Mucosa of descending colon (tissue), 3 donors: Measurements from ENCODE around the gene PTPRN2. TPM values are rescaled to one million over a fixed set of nuclear protein-coding genes. Genes with fewer than 3 reads are reported as not detected.

Experiments used
- ATAC-seq: fragments of 200-7000 bp; cut with Tn5 transposase; one replicate; pipeline ENCODE4 v1.9.1; 2020; ENCODE audit warnings: mild to moderate bottlenecking, moderate library complexity
- DNase-seq, 3 donors: peaks; one replicate each; pipeline ENCODE4 v3.0.0-alpha.2; 2020
- H3K36me3 ChIP-seq: fragments of 200-600 bp; one replicate; pipeline ENCODE4 v1.8.0; 2021; ENCODE audit warnings: low read depth, mild to moderate bottlenecking
- H3K4me1 ChIP-seq: fragments of 200-600 bp; one replicate; pipeline ENCODE4 v1.8.0; 2021; ENCODE audit warnings: low read depth, mild to moderate bottlenecking
- H3K4me3 ChIP-seq: fragments of 200-600 bp; one replicate; pipeline ENCODE4 v1.8.0; 2021; ENCODE audit warnings: mild to moderate bottlenecking
- H3K9me3 ChIP-seq: fragments of 200-600 bp; one replicate; pipeline ENCODE4 v1.8.0; 2021; ENCODE audit warnings: mild to moderate bottlenecking
- intact Hi-C, 2 donors: fragments of 100-400 bp; cut with DNase I in 1 of 2; cut with micrococcal nuclease in 1 of 2; formaldehyde crosslinking; loops; one replicate each; pipeline versions ENCODE4 v1.11.0 to v1.11.1; 2022; cut with DNase I, micrococcal nuclease
- total RNA-seq, 3 donors: library from RNA; stranded (reverse); fragmentation: NEBNext Ultra II Directional in 2 of 3; extraction: Animal tissue kit (Norgen Biotek cat#: 25700) in 2 of 3; gene quantifications; one replicate each; pipeline versions ENCODE4 v1.2.1 to v1.2.4, GENCODE V29; 2021 to 2023
- TF ChIP-seq, protein P1 (sequence below): fragments of 200-600 bp; IDR thresholded peaks from one replicate; pipeline ENCODE4 v1.8.0; 2022; ENCODE audit warnings: antibody characterized with exemption, mild to moderate bottlenecking
- donor health status: DM: no; HTN: no; CAD: no; lungs with moderate emphysema.
- donor health status: DM: no; HTN: no; CAD: no.
- donor health status: DM: no; HTN: yes; CAD: no.

Gene PTPRN2
- total RNA-seq, 3 donors from 2014 or later: 12.5 to 28.0 (median 26.2) TPM

GRCh38 chr7:158245724-158246041, 341.9 kb downstream of the PTPRN2 start:
- H3K36me3 ChIP-seq: no peaks in the 10 kb centered on the region
- no peaks in the 10 kb centered on the region for H3K4me1 ChIP-seq
- no peaks in the 10 kb centered on the region for H3K9me3 ChIP-seq
- ATAC-seq (no peak), DNase-seq (no peak)
- H3K4me3 ChIP-seq: no peak overlapping the region
- TF ChIP-seq, protein P1, sequence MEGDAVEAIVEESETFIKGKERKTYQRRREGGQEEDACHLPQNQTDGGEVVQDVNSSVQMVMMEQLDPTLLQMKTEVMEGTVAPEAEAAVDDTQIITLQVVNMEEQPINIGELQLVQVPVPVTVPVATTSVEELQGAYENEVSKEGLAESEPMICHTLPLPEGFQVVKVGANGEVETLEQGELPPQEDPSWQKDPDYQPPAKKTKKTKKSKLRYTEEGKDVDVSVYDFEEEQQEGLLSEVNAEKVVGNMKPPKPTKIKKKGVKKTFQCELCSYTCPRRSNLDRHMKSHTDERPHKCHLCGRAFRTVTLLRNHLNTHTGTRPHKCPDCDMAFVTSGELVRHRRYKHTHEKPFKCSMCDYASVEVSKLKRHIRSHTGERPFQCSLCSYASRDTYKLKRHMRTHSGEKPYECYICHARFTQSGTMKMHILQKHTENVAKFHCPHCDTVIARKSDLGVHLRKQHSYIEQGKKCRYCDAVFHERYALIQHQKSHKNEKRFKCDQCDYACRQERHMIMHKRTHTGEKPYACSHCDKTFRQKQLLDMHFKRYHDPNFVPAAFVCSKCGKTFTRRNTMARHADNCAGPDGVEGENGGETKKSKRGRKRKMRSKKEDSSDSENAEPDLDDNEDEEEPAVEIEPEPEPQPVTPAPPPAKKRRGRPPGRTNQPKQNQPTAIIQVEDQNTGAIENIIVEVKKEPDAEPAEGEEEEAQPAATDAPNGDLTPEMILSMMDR: no peak
- intact Hi-C loops: no loop called here

DNA sequence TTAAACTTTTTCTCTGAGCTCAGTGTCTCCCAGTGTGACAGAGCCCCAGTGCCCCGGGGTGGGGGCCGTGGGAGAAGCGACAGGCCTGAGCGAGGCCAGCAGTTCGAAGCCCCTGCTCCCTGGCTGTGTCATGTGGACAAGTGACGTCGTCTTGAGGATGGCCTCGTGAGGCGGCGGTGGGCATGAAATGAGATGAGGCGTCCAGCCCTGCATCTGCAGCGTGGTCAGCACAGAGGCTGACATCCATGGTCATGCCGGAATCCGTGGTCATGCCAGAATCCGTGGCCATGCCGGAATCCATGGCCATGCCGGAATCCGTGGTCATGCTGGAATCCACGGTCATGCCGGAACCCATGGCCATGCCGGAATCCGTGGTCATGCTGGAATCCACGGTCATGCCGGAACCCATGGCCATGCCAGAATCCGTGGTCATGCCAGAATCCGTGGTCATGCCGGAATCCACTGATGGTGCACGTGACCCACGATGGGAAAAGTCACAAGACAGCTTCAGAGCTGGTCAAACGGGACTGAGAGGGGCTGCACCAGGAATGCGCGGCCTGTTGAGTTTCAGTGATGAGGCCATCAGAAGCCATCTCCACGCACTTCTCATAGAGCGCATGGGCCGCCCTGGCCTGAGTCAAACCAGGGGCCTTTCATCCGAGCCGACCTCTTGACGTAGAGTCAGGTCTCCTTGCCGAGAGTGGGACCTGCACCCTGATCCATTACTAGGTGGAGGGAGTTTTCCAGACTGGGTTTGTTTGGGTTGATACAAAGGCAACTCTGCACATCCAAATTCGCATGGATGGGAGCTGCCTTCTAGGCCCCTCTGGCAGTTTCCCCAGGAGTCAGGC, 342.5 kb downstream of the PTPRN2 start:
- no peaks in the 10 kb centered on the region for H3K9me3 ChIP-seq
- no peak for ATAC-seq
- no peaks in the 10 kb centered on the region for H3K4me1 ChIP-seq

DNA sequence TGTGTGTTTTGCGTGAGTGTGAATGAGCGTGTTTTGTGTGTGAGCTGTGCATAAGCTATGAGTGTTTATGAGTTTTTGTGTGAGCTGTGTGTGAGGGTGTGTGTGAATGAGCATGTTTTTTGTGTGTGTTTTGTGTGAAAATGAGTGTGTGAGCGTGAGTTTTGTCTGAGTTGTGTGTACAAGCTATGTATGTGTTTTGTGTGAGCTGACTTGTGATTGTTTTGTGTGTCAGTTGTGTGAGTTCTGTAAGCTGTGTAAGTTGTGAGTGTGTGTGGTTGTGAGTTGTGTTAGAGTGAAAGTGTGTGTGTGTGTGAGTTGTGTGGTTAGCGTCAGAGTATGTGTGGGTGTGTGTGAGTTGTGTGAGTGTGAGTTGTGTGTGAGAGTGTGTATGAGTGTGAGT, 343.2 kb downstream of the PTPRN2 start:
- no peak for ATAC-seq
- H3K9me3 ChIP-seq: no peaks in the 10 kb centered on the region
- no peaks in the 10 kb centered on the region for H3K36me3 ChIP-seq
- no peak for DNase-seq
- H3K4me1 ChIP-seq: no peaks in the 10 kb centered on the region
- H3K4me3 ChIP-seq: no peak overlapping the region
- TF ChIP-seq, protein P1: no peak
- intact Hi-C loops: no loop called here

More for the DNA sequence above, 342.5 kb downstream of the PTPRN2 start:
- Histone ChIP-seq H3K36me3 (no peaks in the 10 kb centered on the region), H3K4me3 (no peak overlapping the region)
- intact Hi-C loops: no loop called here
- DNase-seq: no peak
- TF ChIP-seq, protein P1: no peak

GRCh38 chr7:158241919-158242318, 345.7 kb downstream of the PTPRN2 start:
- DNase-seq (no peak), ATAC-seq (no peak)
- H3K36me3 ChIP-seq: no peaks in the 10 kb centered on the region
- H3K4me1 ChIP-seq: no peaks in the 10 kb centered on the region
- H3K9me3 ChIP-seq: no peaks in the 10 kb centered on the region
- intact Hi-C loops: no loop called here
- TF ChIP-seq, protein P1: no peak
- no peak overlapping the region for H3K4me3 ChIP-seq

- Histone ChIP-seq H3K36me3 (no peaks in the 10 kb centered on the region), H3K4me3 (no peak overlapping the region), H3K9me3 (no peaks in the 10 kb centered on the region), H3K4me1 (no peaks in the 10 kb centered on the region)
- intact Hi-C loops: no loop called here
- no peak for DNase-seq
- TF ChIP-seq, protein P1: no peak
- no peak for ATAC-seq
Observed at GRCh38 chr7:158240801-158241200, 346.8 kb downstream of the PTPRN2 start.
